HEK293 (cell line): Measurements from ENCODE around the gene B3GLCT.

Source experiments
- CTCF ChIA-PET: fragments of 350-600 bp; formaldehyde crosslinking; extraction: SDS; loops from one replicate; lab custom pipeline; 2021; ENCODE audit warnings: antibody characterized with exemption; lab: Yijun Ruan, JAX
- POLR2A ChIA-PET: fragments of 300-600 bp; formaldehyde crosslinking; extraction: SDS; loops from one replicate; lab custom pipeline; 2020; ENCODE audit warnings: antibody characterized with exemption, inconsistent platforms; lab: Yijun Ruan, JAX
- H3K27ac ChIP-seq: fragments of 200-500 bp; sonication (Bioruptor generic); 2 replicates; pipeline ENCODE4 v1.5.1; 2014; ENCODE audit warnings: low read depth, low read length, control low read depth, inconsistent platforms; ENCODE audit errors: extremely low read depth
- H3K36me3 ChIP-seq, 2 experiments: fragments of 200-500 bp in 1 of 2; sonication (Bioruptor generic) in 1 of 2; 1 replicate in 1 of 2; 2 replicates in 1 of 2; pipeline ENCODE4 v1.5.1; 2014 to 2017; ENCODE audit warnings: inconsistent platforms in 2 of 2, low read length in 2 of 2; ENCODE audit not compliant: control insufficient read depth in 2 of 2, insufficient read depth in 1 of 2
- H3K4me1 ChIP-seq: fragments of 200-500 bp; sonication (Bioruptor generic); 2 replicates; pipeline ENCODE4 v1.5.1; 2014; ENCODE audit warnings: mild to moderate bottlenecking, low read length, inconsistent platforms; ENCODE audit not compliant: control insufficient read depth, insufficient read depth
- H3K4me3 ChIP-seq: 2 replicates; pipeline ENCODE4 v1.5.1; 2011; ENCODE audit warnings: low read depth, mild to moderate bottlenecking, control low read depth, low read length, moderate library complexity
- H3K9me3 ChIP-seq: fragments of 200-500 bp; sonication (Bioruptor generic); 2 replicates; pipeline ENCODE4 v1.5.1; 2014; ENCODE audit warnings: low read depth, low read length, inconsistent platforms; ENCODE audit not compliant: control insufficient read depth, insufficient read depth
- BCL11A ChIP-seq: fragments of 450-650 bp; formaldehyde crosslinking; IDR thresholded peaks from 2 replicates; pipeline ENCODE4 v1.5.1; 2016; ENCODE audit warnings: low read depth, missing biosample characterization, missing genetic modification characterization
- BCL6B ChIP-seq: fragments of 450-650 bp; formaldehyde crosslinking; IDR thresholded peaks from 2 replicates; pipeline ENCODE4 v1.5.1; 2017; ENCODE audit warnings: missing biosample characterization, missing genetic modification characterization
- FEZF1 ChIP-seq: fragments of 450-650 bp; formaldehyde crosslinking; IDR thresholded peaks from 2 replicates; pipeline ENCODE4 v1.5.1; 2016; ENCODE audit warnings: missing biosample characterization, missing genetic modification characterization
- GLI4 ChIP-seq: fragments of 450-650 bp; formaldehyde crosslinking; IDR thresholded peaks from 2 replicates; pipeline ENCODE4 v1.5.1; 2016; ENCODE audit warnings: missing biosample characterization, missing genetic modification characterization
- GLIS1 ChIP-seq: fragments of 450-650 bp; formaldehyde crosslinking; IDR thresholded peaks from 2 replicates; pipeline ENCODE4 v1.5.1; 2016; ENCODE audit warnings: missing biosample characterization, missing genetic modification characterization
- HOXA7 ChIP-seq: sonication (generic); formaldehyde crosslinking; IDR thresholded peaks from 2 replicates; pipeline ENCODE4 v1.8.1; 2022; ENCODE audit warnings: missing genetic modification reagents, borderline replicate concordance
- PRDM2 ChIP-seq: fragments of 450-650 bp; formaldehyde crosslinking; IDR thresholded peaks from 2 replicates; pipeline ENCODE4 v1.5.1; 2016; ENCODE audit warnings: missing biosample characterization, missing genetic modification characterization, borderline replicate concordance
- SP3 ChIP-seq: fragments of 450-650 bp; formaldehyde crosslinking; IDR thresholded peaks from 2 replicates; pipeline ENCODE4 v1.5.1; 2016; ENCODE audit warnings: missing biosample characterization, missing genetic modification characterization
- TRIM28 ChIP-seq: IDR thresholded peaks from 2 replicates; pipeline ENCODE4 v1.6.1; 2011; ENCODE audit warnings: low read length, control low read depth, borderline replicate concordance
- ZNF132 ChIP-seq: fragments of 450-650 bp; formaldehyde crosslinking; IDR thresholded peaks from 2 replicates; pipeline ENCODE4 v1.5.1; 2017; ENCODE audit warnings: missing biosample characterization, missing genetic modification characterization, borderline replicate concordance
- ZNF133 ChIP-seq: fragments of 450-650 bp; formaldehyde crosslinking; IDR thresholded peaks from 2 replicates; pipeline ENCODE4 v1.5.1; 2016; ENCODE audit warnings: missing biosample characterization, missing genetic modification characterization
- ZNF18 ChIP-seq: fragments of 450-650 bp; formaldehyde crosslinking; IDR thresholded peaks from 2 replicates; pipeline ENCODE4 v1.5.1; 2016; ENCODE audit warnings: missing biosample characterization, missing genetic modification characterization
- ZNF19 ChIP-seq: fragments of 450-650 bp; formaldehyde crosslinking; IDR thresholded peaks from 2 replicates; pipeline ENCODE4; 2016; ENCODE audit warnings: missing biosample characterization, missing genetic modification characterization, low read depth
- ZNF26 ChIP-seq: fragments of 450-650 bp; formaldehyde crosslinking; IDR thresholded peaks from 2 replicates; pipeline ENCODE4 v1.5.1; 2016; ENCODE audit warnings: missing biosample characterization, missing genetic modification characterization
- ZNF324 ChIP-seq: fragments of 450-650 bp; formaldehyde crosslinking; IDR thresholded peaks from 2 replicates; pipeline ENCODE4 v1.5.1; 2016; ENCODE audit warnings: missing biosample characterization, missing genetic modification characterization
- ZNF350 ChIP-seq: fragments of 450-650 bp; formaldehyde crosslinking; IDR thresholded peaks from 2 replicates; pipeline ENCODE4 v1.5.0; 2017; ENCODE audit warnings: missing biosample characterization, mild to moderate bottlenecking, missing genetic modification characterization
- ZNF354C ChIP-seq: fragments of 450-650 bp; formaldehyde crosslinking; IDR thresholded peaks from 2 replicates; pipeline ENCODE4 v1.5.1; 2016; ENCODE audit warnings: missing biosample characterization, missing genetic modification characterization, low read depth, borderline replicate concordance
- ZNF423 ChIP-seq: fragments of 450-650 bp; formaldehyde crosslinking; IDR thresholded peaks from 2 replicates; pipeline ENCODE4 v1.5.1; 2016; ENCODE audit warnings: missing biosample characterization, missing genetic modification characterization
- ZNF488 ChIP-seq: fragments of 450-650 bp; formaldehyde crosslinking; IDR thresholded peaks from 2 replicates; pipeline ENCODE4 v1.5.1; 2016; ENCODE audit warnings: missing biosample characterization, missing genetic modification characterization
- ZNF544 ChIP-seq: fragments of 450-650 bp; formaldehyde crosslinking; IDR thresholded peaks from 2 replicates; pipeline ENCODE4 v1.5.0; 2017; ENCODE audit warnings: missing biosample characterization, missing genetic modification characterization
- ZNF549 ChIP-seq: fragments of 450-650 bp; IDR thresholded peaks from 2 replicates; pipeline ENCODE4 v1.5.1; 2018; ENCODE audit warnings: missing biosample characterization, missing genetic modification characterization, mild to moderate bottlenecking, inconsistent platforms, moderate library complexity
- ZNF610 ChIP-seq: fragments of 450-650 bp; formaldehyde crosslinking; IDR thresholded peaks from 2 replicates; pipeline ENCODE4 v1.5.1; 2016; ENCODE audit warnings: missing biosample characterization, missing genetic modification characterization, borderline replicate concordance
- ZNF670 ChIP-seq: fragments of 450-650 bp; formaldehyde crosslinking; IDR thresholded peaks from 2 replicates; pipeline ENCODE4 v1.5.1; 2016; ENCODE audit warnings: missing biosample characterization, missing genetic modification characterization, low read depth
- ZNF747 ChIP-seq: fragments of 450-650 bp; formaldehyde crosslinking; IDR thresholded peaks from 2 replicates; pipeline ENCODE4 v1.5.1; 2016; ENCODE audit warnings: missing biosample characterization, missing genetic modification characterization
- ZNF843 ChIP-seq: fragments of 450-650 bp; formaldehyde crosslinking; IDR thresholded peaks from 2 replicates; pipeline ENCODE4 v1.5.1; 2016; ENCODE audit warnings: missing biosample characterization, missing genetic modification characterization
- ZSCAN16 ChIP-seq: fragments of 450-650 bp; formaldehyde crosslinking; IDR thresholded peaks from 2 replicates; pipeline ENCODE4 v1.5.1; 2016; ENCODE audit warnings: missing biosample characterization, missing genetic modification characterization
- ZSCAN23 ChIP-seq: fragments of 450-650 bp; formaldehyde crosslinking; IDR thresholded peaks from 2 replicates; pipeline ENCODE4 v1.5.1; 2016; ENCODE audit warnings: missing biosample characterization, missing genetic modification characterization

Gene B3GLCT

GRCh38 chr13:31227063-31227462 is 27.3 kb downstream of the B3GLCT start:
- Histone ChIP-seq H3K36me3 (no peaks in the 10 kb centered on the region), H3K4me1 (no peaks in the 10 kb centered on the region), H3K27ac (no peak overlapping the region), H3K4me3 (no peak overlapping the region), H3K9me3 (no peaks in the 10 kb centered on the region)
- TF ChIP-seq GLI4 (tag by site-specific recombination) (no peak), GLIS1 (no peak), ZNF26 (tag by site-specific recombination) (no peak), ZSCAN16 (no peak), ZNF324 (tag by site-specific recombination) (no peak), BCL6B (tag by site-specific recombination) (no peak), TRIM28 (no peak), ZNF747 (tag by site-specific recombination) (no peak), SP3 (tag by site-specific recombination) (no peak), ZNF132 (tag by site-specific recombination) (no peak), ZNF354C (tag by site-specific recombination) (no peak), ZNF133 (tag by site-specific recombination) (no peak), ZNF843 (tag by site-specific recombination) (no peak), ZNF610 (tag by site-specific recombination) (no peak), ZNF350 (no peak), ZSCAN23 (tag by site-specific recombination) (no peak), ZNF544 (tag by site-specific recombination) (no peak), PRDM2 (tag by site-specific recombination) (no peak)
- ChIA-PET POLR2A (no interaction called here), CTCF (interaction anchor here (2.7 kb wide), 1 partner anchor 9 kb away, joined by 14 read pairs; no protein-coding TSS in a partner anchor)

- Histone ChIP-seq H3K9me3 (no peaks in the 10 kb centered on the region), H3K4me1 (no peaks in the 10 kb centered on the region), H3K27ac (no peak overlapping the region), H3K36me3 (no peaks in the 10 kb centered on the region), H3K4me3 (no peak overlapping the region)
- ChIA-PET POLR2A (no interaction called here), CTCF (interaction anchor here (1.1 to 2.7 kb wide), 2 partner anchors 8 to 196 kb away, joined by 3 to 14 read pairs; no protein-coding TSS in a partner anchor)
- TF ChIP-seq ZNF488 (tag by site-specific recombination) = no peak
- TF ChIP-seq FEZF1 (tag by site-specific recombination) = no peak
- no peak for TF ChIP-seq ZNF549 (tag by site-specific recombination)
- TF ChIP-seq BCL11A (tag by site-specific recombination) = no peak
- no peak for TF ChIP-seq ZNF423 (tag by site-specific recombination)
- TF ChIP-seq ZNF19 = no peak
- no peak for TF ChIP-seq HOXA7
- TF ChIP-seq ZNF18 (tag by site-specific recombination) = no peak
- no peak for TF ChIP-seq ZNF670 (tag by site-specific recombination)
Measured at GRCh38 chr13:31227870-31228269, 28.1 kb downstream of the B3GLCT start.
